Omental fat pad (tissue), 4 donors: ENCODE measurements around the gene UBAC1. TPM values are rescaled to one million over a fixed set of nuclear protein-coding genes. Genes with fewer than 3 reads are reported as not detected.

ENCODE experiments used
- ATAC-seq: fragments of 150-250 bp; one replicate; pipeline ENCODE4 v1.9.1; 2016; ENCODE audit warnings: mild to moderate bottlenecking, moderate library complexity; ENCODE audit not compliant: low FRiP score
- DNase-seq: peaks from one replicate; pipeline ENCODE4 v3.0.0-alpha.2; 2019; ENCODE audit warnings: low spot score
- CTCF ChIP-seq, 3 donors: fragments of 450-650 bp; IDR thresholded peaks; one replicate each; pipeline ENCODE4 v1.5.1; 2016 to 2017; ENCODE audit warnings: antibody characterized with exemption in 3 of 3, mild to moderate bottlenecking in 3 of 3, moderate library complexity in 2 of 3
- total RNA-seq, 4 donors: library from RNA; depleted of rRNA; stranded (reverse); fragments of >200 nt; gene quantifications; one replicate each; pipeline ENCODE4 v1.1.0, GENCODE V29; 2016

The UBAC1 gene
- total RNA-seq, 4 donors from 2014 or later: 28.4 to 56.7 (median 34.6) TPM

DNA sequence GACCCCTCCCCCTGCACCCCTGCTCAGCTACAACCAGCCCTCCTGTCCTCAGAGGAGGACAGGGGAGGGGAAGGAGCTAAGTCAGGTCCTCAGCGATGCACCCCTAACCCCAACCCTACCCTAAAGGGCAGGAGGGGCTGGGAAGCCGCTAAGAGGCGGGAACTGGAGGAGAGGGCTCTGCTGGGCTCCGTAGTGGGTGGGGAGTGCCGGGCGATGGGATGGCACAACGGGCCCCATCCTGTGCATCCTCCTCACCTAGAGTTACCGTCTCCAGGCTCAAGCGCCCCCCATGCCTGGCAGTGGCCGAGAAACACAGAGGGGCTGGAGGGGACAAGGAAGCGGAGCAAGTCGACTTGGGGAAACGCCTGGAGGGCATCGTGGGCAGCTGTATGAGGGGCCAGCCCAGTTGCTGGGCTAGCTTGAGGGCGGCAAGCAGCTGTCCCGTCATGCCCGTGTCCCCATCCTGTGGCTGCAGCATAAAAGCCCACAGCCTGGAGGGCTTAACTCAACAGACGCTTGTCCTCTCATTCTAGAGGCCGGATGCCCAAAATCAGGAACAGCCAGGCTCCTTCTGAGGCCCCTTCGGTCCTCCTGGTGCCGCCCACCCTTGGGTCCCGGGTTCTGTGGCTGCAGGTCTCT is 23.0 kb upstream of the UBAC1 start:
- no peak for DNase-seq
- ATAC-seq: no peak
- no peak for TF ChIP-seq CTCF (IDR thresholded peaks at IDR 0.05)

DNA sequence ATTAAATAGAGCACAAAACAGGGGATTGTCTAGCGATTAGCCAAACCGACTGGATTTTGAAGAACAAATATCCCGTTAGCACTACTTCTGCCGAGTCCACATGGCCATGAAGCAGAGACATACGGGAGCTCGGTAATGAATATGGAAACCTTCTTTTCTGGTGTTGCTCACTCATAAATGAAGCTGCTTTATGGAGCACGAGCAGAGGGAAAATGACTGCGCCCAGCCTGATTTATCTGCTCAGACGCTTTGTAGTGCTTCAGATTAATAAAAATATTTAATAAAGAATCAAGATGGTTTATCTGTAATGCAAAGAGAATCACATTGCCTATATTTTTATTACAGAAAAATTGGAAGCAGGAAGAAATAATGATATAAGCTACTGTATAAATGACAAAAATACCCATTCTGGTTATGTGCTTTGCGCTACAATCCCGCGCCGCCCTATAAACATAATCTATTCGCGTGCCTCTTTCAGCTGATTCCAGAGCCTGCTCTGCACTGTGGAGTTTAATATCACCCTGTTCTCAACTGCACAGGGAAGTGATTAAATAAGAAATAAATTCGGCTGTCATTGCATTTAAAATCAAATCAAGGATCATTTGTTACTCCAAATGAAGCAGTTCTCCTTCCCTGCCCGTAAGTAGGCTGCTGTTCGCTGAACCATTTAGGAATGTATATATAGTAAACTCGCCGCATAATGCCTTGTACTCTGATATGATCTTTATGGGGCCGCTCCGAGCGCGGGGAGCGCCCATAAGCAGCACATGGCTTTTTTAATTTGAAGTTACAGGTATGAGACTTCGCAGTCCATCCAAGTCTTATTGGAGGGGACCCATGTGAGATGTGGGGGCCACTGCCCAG is 22.3 kb upstream of the UBAC1 start:
- ATAC-seq (no peak), DNase-seq (no peak)
- TF ChIP-seq CTCF (IDR thresholded peaks at IDR 0.05): no peak

GRCh38 chr9:135982499-135983207 is 21.5 kb upstream of the UBAC1 start:
- ATAC-seq: no peak
- no peak for TF ChIP-seq CTCF (IDR thresholded peaks at IDR 0.05)

DNA sequence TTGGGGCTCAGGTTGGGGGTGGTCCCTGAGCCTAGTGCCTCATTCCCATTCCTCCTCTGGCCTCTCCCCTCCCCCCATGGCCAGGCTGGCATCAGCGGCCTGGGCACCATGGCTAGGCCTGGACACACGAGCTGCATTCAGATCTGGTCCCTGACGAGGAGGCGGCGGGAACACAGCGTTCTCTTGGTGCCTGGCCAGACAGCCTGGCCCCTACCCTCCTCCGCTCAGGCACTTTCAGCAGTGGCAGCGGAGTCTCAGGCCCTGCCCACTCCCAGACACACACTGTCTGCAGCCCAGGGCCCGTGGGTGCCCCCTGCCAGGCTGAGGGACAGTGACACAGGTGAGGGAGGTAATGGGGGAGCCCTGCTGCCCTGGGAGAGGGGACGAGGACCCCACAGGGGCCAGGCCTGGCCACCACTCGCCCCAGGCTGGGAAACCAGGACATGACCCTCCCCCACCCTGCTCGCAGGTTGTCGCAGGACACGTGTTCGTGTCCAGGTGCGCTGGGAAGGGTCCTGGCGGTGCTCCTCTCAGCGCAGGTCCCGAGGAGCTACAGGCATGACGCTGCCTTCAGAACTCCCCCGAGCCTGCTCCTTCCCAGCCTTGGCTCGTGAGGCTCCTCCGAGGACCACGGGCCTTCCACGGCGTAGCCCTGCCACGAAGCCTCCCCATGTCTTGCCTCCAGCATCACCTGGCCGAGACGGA is 19.9 kb upstream of the UBAC1 start:
- TF ChIP-seq CTCF (IDR thresholded peaks at IDR 0.05): no peak
- ATAC-seq (peak; percentile 24), DNase-seq (no peak)

More at GRCh38 chr9:135982499-135983207, 21.5 kb upstream of the UBAC1 start:
- DNase-seq: no peak

DNA sequence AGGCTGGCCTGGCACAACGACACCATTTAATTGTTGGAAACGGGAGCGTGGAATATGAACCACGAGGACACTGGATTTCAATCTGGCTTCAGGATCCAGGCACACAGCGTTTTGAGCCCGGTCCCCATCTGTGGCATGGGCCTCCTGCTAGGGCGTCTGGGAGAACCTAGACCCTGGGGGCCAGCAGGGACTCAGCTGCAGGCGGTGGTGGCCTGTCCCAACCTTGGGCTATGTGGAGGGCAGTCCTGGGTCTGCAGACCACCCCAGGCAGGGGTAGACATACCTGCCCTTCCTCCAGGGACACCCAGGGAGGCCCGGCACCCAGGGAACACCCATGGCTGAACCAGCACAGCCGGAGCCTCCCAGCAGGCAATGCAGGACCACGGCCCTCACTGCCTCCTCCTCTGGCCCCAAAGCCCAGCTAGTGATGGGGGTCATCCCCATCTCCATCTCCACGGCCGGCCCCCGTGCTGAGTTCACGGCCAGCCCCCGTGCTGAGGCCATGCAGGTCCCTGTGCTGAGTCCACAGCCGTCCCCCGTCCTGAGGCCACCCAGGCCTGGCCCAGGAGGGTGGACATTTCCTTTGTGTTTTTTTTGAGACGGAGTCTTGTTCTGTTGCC is 18.5 kb upstream of the UBAC1 start:
- ATAC-seq (no peak), DNase-seq (no peak)
- no peak for TF ChIP-seq CTCF (IDR thresholded peaks at IDR 0.05)
